Common myeloid progenitor, CD34-positive (primary cell): ENCODE results near the gene SCFD1.

Source experiments
- CTCF ChIA-PET: fragments of 350-600 bp; sonication (Branson Sonifier 250); formaldehyde crosslinking; loops from one replicate; lab custom pipeline; 2021; ENCODE audit warnings: antibody characterized with exemption; lab: Charles Lee
- POLR2A ChIA-PET: fragments of 350-600 bp; sonication (Branson Sonifier 250); formaldehyde crosslinking; loops from one replicate; lab custom pipeline; 2021; ENCODE audit warnings: antibody characterized with exemption; lab: Charles Lee
- DNase-seq, 3 donors: peaks; one replicate each; pipeline versions ENCODE4 v3.0.0 to v3.0.0-alpha.2; 2013
- H3K27ac ChIP-seq, 2 experiments: 1 replicate in 1 of 2; 2 replicates in 1 of 2; pipeline ENCODE4 v1.7.0; 2013; ENCODE audit warnings: inconsistent platforms in 2 of 2, low read length in 2 of 2, mild to moderate bottlenecking in 2 of 2, low read depth in 1 of 2, moderate library complexity in 1 of 2; ENCODE audit not compliant: severe bottlenecking in 2 of 2, insufficient read depth in 1 of 2, poor library complexity in 1 of 2
- H3K27me3 ChIP-seq, 5 experiments: replicated peaks in 2 of 5; 1 replicate in 3 of 5; 2 replicates in 2 of 5; pipeline versions ENCODE4 v1.6.1 to v1.7.0; 2013; ENCODE audit warnings: low read length in 4 of 5, mild to moderate bottlenecking in 2 of 5, moderate library complexity in 2 of 5, inconsistent platforms in 1 of 5; ENCODE audit not compliant: insufficient read depth in 5 of 5, control insufficient read depth in 4 of 5
- H3K36me3 ChIP-seq, 4 experiments: 1 replicate in 2 of 4; 2 replicates in 2 of 4; pipeline versions ENCODE4 v1.6.1 to v1.7.0; 2013; ENCODE audit warnings: low read length in 3 of 4, control low read depth in 1 of 4, mild to moderate bottlenecking in 1 of 4; ENCODE audit not compliant: control insufficient read depth in 4 of 4, insufficient read depth in 4 of 4
- H3K4me1 ChIP-seq, 4 experiments: 1 replicate in 3 of 4; 2 replicates in 1 of 4; pipeline versions ENCODE4 v1.6.1 to v1.7.1; 2013; ENCODE audit warnings: low read length in 3 of 4, mild to moderate bottlenecking in 3 of 4, control low read depth in 1 of 4, inconsistent platforms in 1 of 4, moderate library complexity in 1 of 4; ENCODE audit not compliant: control insufficient read depth in 4 of 4, insufficient read depth in 4 of 4; ENCODE audit errors: control extremely low read depth in 1 of 4
- H3K4me3 ChIP-seq, 7 experiments: 1 replicate in 4 of 7; 2 replicates in 3 of 7; pipeline versions ENCODE4 v1.5.1 to v1.7.0; 2013; ENCODE audit warnings: mild to moderate bottlenecking in 7 of 7, low read length in 6 of 7, moderate library complexity in 6 of 7, inconsistent platforms in 2 of 7, low read depth in 2 of 7, control low read depth in 1 of 7; ENCODE audit not compliant: insufficient read depth in 4 of 7, control insufficient read depth in 1 of 7; ENCODE audit errors: extremely low read depth in 1 of 7
- H3K9me3 ChIP-seq, 5 experiments: 1 replicate in 4 of 5; 2 replicates in 1 of 5; pipeline versions ENCODE4 v1.6.1 to v1.7.1; 2013; ENCODE audit warnings: low read length in 4 of 5, mild to moderate bottlenecking in 2 of 5, inconsistent platforms in 1 of 5, low read depth in 1 of 5, moderate library complexity in 1 of 5; ENCODE audit not compliant: control insufficient read depth in 4 of 5, insufficient read depth in 2 of 5; ENCODE audit errors: control extremely low read depth in 1 of 5
- WGBS: methylation state at CpG from one replicate; pipeline ENCODE4 v1.1.5; 2013; ENCODE audit not compliant: insufficient coverage; 5-methylcytosine and 5-hydroxymethylcytosine counted together

Gene SCFD1

DNA sequence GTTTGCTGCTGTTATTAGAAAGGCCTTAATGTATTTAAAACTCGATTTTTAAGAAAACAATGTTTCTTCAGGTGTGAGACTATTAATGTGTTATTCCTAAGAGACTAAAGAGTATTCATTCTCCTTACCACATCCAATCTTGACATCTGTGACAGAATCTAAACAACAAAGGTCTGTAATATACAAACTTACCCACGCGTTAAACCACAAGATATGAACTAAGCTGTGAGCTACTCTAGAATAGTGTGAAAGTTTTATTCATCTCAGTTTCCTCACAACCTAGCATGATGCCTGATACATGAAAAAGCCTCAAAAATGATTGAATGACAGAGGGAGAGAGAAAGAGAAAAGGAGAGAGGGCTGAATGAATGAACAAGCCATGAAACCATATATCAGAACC, 135.0 kb downstream of the SCFD1 start:
- ChIA-PET POLR2A (no interaction called here), CTCF (no interaction called here)
- Histone ChIP-seq H3K4me3 (no peak overlapping the region), H3K4me1 (no peaks in the 10 kb centered on the region), H3K9me3 (no peaks in the 10 kb centered on the region), H3K36me3 (no peaks in the 10 kb centered on the region), H3K27me3 (peaks cover 0 to 2% (median 0%) of the 10 kb centered on the region in 5 experiments), H3K27ac (no peak overlapping the region)
- DNase-seq, result no peak
- no CpG with 5 or more reads among the region's 3 CpGs for WGBS

- Histone ChIP-seq H3K4me3 (no peak overlapping the region), H3K27ac (no peak overlapping the region), H3K9me3 (peaks cover 0 to 14% (median 8%) of the 10 kb centered on the region in 5 experiments), H3K4me1 (no peaks in the 10 kb centered on the region), H3K27me3 (no peaks in the 10 kb centered on the region), H3K36me3 (no peaks in the 10 kb centered on the region)
- 97% methylated on average over 7 of the region's 7 CpGs for WGBS
- DNase-seq, result no peak
- POLR2A ChIA-PET, result interaction anchor here (0.5 kb wide), 1 partner anchor 77 kb away, joined by 3 read pairs; no protein-coding TSS in a partner anchor
- CTCF ChIA-PET, result no interaction called here
Measured at GRCh38 chr14:30759172-30760125, 137.3 kb downstream of the SCFD1 start.

DNA sequence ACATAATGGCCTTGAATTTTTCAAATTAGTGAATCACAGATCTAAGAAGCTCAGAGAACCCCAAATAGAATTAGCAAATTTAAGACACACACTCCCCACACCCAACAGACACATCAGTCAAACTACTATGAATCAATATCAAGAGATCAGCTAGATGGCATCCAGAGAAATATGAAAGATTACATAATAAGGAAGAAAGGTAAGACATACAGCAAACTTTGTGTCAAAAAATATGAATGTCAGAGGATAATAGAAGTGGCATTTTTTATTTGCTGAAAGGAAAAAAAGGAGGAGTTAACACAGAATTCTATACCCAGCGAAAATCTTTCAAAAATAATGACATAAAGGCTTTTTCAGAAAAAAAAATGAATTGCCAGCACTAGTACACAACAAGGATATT, 141.8 kb downstream of the SCFD1 start:
- H3K4me3 ChIP-seq, result no peak overlapping the region
- no CpG with 5 or more reads among the region's 1 CpG for WGBS
- DNase-seq, result no peak
- peaks cover 0 to 14% (median 8%) of the 10 kb centered on the region in 5 experiments for H3K9me3 ChIP-seq
- no peaks in the 10 kb centered on the region for H3K36me3 ChIP-seq
- CTCF ChIA-PET, result no interaction called here
- no peak overlapping the region for H3K27ac ChIP-seq
- H3K27me3 ChIP-seq, result no peaks in the 10 kb centered on the region
- POLR2A ChIA-PET, result interaction anchor here (0.6 kb wide), 1 partner anchor 1712 kb away, joined by 4 read pairs; no protein-coding TSS in a partner anchor
- no peaks in the 10 kb centered on the region for H3K4me1 ChIP-seq

DNA sequence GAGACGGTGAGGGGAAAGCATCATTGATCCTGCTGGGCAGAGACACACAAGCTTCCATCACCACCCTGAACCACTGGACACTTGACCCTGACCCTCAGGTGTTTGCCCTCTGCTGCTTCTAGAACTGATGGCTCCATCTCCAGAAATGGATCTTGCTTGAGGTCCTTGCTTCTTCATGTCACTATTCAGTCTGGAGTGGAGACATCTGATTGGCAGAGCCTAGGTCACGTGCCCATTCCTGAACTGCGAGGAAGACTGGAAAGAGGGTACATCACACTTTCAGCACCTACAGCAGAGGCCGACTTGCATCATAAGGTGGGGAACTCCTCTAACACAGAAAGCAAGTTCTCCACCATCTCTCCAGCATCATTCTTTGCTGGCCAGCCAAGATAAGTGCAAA, 145.5 kb downstream of the SCFD1 start:
- ChIA-PET POLR2A (no interaction called here), CTCF (no interaction called here)
- no peak overlapping the region for H3K27ac ChIP-seq
- H3K4me3 ChIP-seq, result no peak overlapping the region
- no peak for DNase-seq
- H3K9me3 ChIP-seq, result peaks cover 0 to 12% (median 8%) of the 10 kb centered on the region in 5 experiments
- WGBS, result 100% methylated on average over 2 of the region's 4 CpGs
- peaks cover 3 to 5% (median 4%) of the 10 kb centered on the region in 5 experiments for H3K27me3 ChIP-seq
- no peaks in the 10 kb centered on the region for H3K36me3 ChIP-seq
- no peaks in the 10 kb centered on the region for H3K4me1 ChIP-seq

- Histone ChIP-seq H3K27me3 (peaks cover 3 to 5% (median 4%) of the 10 kb centered on the region in 5 experiments), H3K4me1 (no peaks in the 10 kb centered on the region), H3K9me3 (peaks cover 0 to 5% (median under 1%) of the 10 kb centered on the region in 5 experiments), H3K27ac (no peak overlapping the region), H3K4me3 (no peak overlapping the region), H3K36me3 (no peaks in the 10 kb centered on the region)
- ChIA-PET POLR2A (no interaction called here), CTCF (no interaction called here)
- WGBS, result no CpG with 5 or more reads among the region's 1 CpG
- no peak for DNase-seq
Measured at GRCh38 chr14:30768791-30769190, 146.7 kb downstream of the SCFD1 start.

DNA sequence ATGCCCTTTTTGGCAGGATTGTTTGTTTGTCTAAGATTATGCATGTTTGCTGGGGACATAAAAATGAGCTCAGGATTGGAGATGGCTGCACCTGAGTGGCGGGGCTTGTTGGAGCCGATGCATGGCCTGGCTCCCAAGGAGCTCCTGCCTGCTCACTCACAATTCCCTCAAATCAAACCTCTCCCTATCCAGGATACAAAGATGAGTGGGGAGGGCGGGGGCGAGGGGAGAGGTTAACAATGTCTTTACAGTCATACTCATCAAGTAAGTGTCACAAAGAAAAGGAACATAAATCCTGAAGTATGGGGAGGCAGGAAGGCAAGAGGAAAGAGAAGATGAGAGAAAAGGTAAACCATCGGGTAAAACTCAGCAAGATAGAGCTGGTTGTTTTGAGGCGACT, 148.3 kb downstream of the SCFD1 start:
- ChIA-PET POLR2A (interaction anchor here (0.6 kb wide), 1 partner anchor 42 kb away, joined by 4 read pairs; no protein-coding TSS in a partner anchor), CTCF (no interaction called here)
- Histone ChIP-seq H3K27me3 (peaks cover 3 to 5% (median 4%) of the 10 kb centered on the region in 5 experiments), H3K36me3 (no peaks in the 10 kb centered on the region), H3K27ac (no peak overlapping the region), H3K4me1 (no peaks in the 10 kb centered on the region), H3K4me3 (no peak overlapping the region), H3K9me3 (no peaks in the 10 kb centered on the region)
- 100% methylated on average over 2 of the region's 6 CpGs for WGBS
- no peak for DNase-seq

DNA sequence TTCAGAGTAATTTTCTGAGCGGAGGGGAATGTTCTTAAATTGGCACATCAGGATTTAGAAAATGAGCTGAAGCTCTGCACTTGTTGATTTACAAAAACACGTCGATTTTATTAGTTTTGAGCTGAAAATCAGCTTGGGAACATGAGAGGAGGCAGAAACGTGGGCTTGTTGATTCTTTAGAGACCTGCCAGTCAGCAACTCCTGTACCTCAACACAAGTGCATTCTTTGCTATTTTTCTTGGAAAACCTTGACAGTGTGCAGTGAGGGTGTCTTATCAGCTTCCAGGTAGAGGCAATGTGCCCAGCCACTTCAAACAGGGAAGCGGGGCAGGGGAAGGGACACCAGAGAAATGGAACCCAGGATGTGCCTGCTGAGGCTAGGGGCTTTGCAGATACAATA, 149.5 kb downstream of the SCFD1 start:
- Histone ChIP-seq H3K4me3 (no peak overlapping the region), H3K27ac (no peak overlapping the region), H3K36me3 (no peaks in the 10 kb centered on the region), H3K9me3 (no peaks in the 10 kb centered on the region), H3K27me3 (peaks cover 3 to 5% (median 4%) of the 10 kb centered on the region in 5 experiments), H3K4me1 (no peaks in the 10 kb centered on the region)
- CTCF ChIA-PET, result no interaction called here
- no peak for DNase-seq
- 90% methylated on average over 5 of the region's 5 CpGs for WGBS
- POLR2A ChIA-PET, result no interaction called here
